ENCODE results near the gene KCNJ4.

The KCNJ4 gene

DNA sequence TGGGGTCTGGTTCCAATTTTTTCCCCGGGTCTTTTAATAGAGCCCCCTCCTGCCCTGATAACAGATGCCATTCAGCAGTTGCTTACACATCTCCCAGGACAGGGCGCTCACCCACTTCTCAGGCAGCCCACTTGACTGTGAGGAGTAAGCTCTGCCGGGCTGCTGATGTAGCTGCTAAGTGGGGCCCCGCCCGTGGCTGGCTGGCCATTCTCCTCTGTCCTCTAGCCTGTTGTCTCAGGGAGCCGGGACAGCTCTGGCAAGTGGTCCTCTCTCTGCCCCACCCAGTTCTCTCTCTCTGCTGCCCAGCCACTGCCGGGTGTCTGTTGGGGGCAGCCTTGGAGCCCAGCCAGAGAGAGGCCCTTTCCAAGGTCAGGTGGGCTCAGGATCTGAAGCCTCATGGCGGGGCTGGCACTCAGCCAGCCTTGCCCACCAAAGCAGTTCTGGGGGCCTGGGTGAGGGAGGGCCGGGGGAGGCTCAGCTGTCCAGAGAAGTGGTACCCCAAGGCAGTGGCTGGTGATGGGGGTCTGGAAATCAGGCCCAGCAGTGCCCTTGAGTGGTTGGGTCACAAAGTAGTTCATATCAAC is 8.9 kb downstream of the KCNJ4 start:
- TF ChIP-seq CTCF (IDR thresholded peaks at IDR 0.05; ENCODE audit: control insufficient read depth, extremely low read depth, insufficient read depth), result no peak
- DNase-seq (ENCODE audit: low read depth), result no peak

DNA sequence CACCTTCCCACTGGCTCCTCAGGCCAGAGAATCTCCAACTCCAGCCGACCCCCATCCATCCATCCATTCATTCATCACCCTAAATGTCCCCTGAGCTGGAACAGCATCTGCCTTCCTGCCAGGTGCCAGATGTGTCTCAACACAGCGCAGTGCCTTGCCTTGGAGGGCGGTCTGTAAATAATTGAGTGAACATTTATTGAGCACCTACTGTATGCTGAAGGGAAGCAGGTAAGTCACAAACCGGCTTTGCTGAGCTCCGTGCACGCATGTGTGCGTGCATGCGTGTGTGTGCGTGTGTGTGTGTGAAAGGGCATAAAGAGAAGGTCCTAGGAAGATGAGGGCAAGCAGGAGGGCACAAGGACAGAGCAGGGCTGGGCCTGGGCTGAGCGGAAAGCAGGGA is 10.2 kb downstream of the KCNJ4 start:
- no peak for DNase-seq (ENCODE audit: low read depth)
- no peak overlapping the region for H3K4me3 ChIP-seq (ENCODE audit: low read depth, low read length)
- TF ChIP-seq CTCF (IDR thresholded peaks at IDR 0.05; ENCODE audit: control insufficient read depth, extremely low read depth, insufficient read depth), result no peak

More for the DNA sequence above, 8.9 kb downstream of the KCNJ4 start:
- no peak overlapping the region for H3K4me3 ChIP-seq (ENCODE audit: low read depth, low read length)

- no peak overlapping the region for H3K4me3 ChIP-seq (ENCODE audit: low read depth, low read length)
- peak; percentile 15 for DNase-seq (ENCODE audit: low read depth)
- TF ChIP-seq CTCF (IDR thresholded peaks at IDR 0.05; ENCODE audit: control insufficient read depth, extremely low read depth, insufficient read depth), result no peak
Observed at GRCh38 chr22:38443628-38444521, 11.1 kb downstream of the KCNJ4 start.

- TF ChIP-seq CTCF (IDR thresholded peaks at IDR 0.05; ENCODE audit: control insufficient read depth, extremely low read depth, insufficient read depth), result no peak
- H3K4me3 ChIP-seq (ENCODE audit: low read depth, low read length), result no peak overlapping the region
- DNase-seq (ENCODE audit: low read depth), result no peak
Observed at GRCh38 chr22:38442967-38443627, 11.9 kb downstream of the KCNJ4 start.

DNA sequence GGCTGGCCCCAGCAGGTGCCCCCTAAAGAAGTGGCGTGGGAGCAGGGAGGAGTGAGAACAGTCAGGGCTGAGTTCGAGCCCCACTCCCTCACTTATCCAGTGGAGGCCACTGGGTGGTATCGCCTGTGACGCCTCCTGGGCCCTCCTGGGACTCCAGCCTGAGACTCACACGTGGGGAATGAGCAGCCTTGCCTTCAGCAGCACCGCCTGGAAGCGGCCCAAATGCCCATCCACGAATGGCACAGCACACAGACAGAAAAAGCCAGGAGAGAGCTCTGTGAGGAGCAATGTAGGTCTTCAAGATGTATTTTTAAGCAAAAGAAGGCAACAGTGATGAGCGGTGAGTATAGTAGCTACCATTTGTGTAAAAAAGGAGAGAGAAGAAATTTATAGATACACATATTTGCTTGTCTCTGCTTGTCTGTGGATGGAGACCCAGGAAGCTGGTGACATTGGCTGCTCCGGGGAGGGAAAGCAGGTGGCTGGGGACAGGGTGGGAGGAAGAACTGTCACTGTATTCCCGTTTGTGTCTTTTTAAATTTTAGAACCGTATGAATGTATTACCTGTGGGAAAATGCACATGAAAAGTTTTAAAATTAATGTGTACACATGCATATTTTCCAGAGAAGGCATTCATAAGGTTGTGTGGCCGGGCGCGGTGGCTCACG is 13.2 kb downstream of the KCNJ4 start:
- no peak overlapping the region for H3K4me3 ChIP-seq (ENCODE audit: low read depth, low read length)
- TF ChIP-seq CTCF (IDR thresholded peaks at IDR 0.05; ENCODE audit: control insufficient read depth, extremely low read depth, insufficient read depth), result no peak
- DNase-seq (ENCODE audit: low read depth), result no peak

DNA sequence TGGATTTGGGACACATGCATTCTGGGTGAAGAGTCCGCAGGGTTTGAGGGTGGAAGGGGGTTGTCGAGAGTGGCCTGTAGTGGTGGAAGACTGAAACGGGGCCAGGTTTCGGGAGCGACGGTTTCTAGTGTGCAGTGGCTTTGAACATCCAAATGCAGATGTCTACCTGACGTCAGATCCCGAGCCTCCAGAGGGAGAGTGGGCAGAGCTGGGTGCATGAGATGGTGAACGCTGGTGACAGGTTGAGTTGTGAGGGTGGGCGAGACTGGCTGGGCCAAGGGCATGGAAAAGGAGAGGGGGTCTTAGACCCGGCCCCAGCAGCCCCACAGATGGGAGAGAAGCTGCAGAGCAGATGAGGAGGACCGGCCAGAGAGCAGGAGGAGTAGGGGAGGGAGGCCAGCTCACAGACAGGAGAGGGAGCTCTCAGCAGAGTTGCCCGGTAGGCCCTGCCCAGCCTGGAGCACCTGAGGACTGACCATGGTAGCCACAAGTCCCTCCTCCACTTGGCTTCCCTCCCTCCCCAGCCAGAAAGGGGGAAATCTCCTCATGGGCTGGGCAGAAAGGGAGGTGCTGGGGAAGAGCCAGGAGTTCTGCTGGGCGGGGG is 14.2 kb downstream of the KCNJ4 start:
- no peak for DNase-seq (ENCODE audit: low read depth)
- no peak overlapping the region for H3K4me3 ChIP-seq (ENCODE audit: low read depth, low read length)
- no peak for TF ChIP-seq CTCF (IDR thresholded peaks at IDR 0.05; ENCODE audit: control insufficient read depth, extremely low read depth, insufficient read depth)
